ENCODE data around the gene THRAP3.
A peak's percentile ranks its signal among the peaks of the same experiment; 100 is the strongest.
"Not testable (repeated sequence)": the region's sequence is repeated elsewhere in the genome, so short reads cannot be mapped to it uniquely, and the experiment has no call there.

The THRAP3 gene

GRCh38 chr1:36208978-36209703 lies 15.1 kb upstream of the THRAP3 start:
- no peak for DNase-seq

- DNase-seq: no peak
Measured at GRCh38 chr1:36211307-36211706, 12.9 kb upstream of the THRAP3 start.

- no peak for DNase-seq
Measured at GRCh38 chr1:36211841-36212240, 12.4 kb upstream of the THRAP3 start.

GRCh38 chr1:36212782-36213181 lies 11.5 kb upstream of the THRAP3 start:
- no peak for DNase-seq

- DNase-seq: no peak
Measured at GRCh38 chr1:36217670-36218069, 6.6 kb upstream of the THRAP3 start.

GRCh38 chr1:36221901-36222300 lies 2.3 kb upstream of the THRAP3 start:
- not testable (repeated sequence) for DNase-seq

- no peak for DNase-seq
Measured at GRCh38 chr1:36222481-36223380, 1.5 kb upstream of the THRAP3 start.

GRCh38 chr1:36223381-36223995 lies 755 bp upstream of the THRAP3 start:
- DNase-seq: no peak

- peak; percentile 89 for DNase-seq
Measured at GRCh38 chr1:36224537-36225282, 467 bp downstream of the THRAP3 start.

GRCh38 chr1:36225283-36225899 lies 1.1 kb downstream of the THRAP3 start:
- no peak for DNase-seq

- not testable (repeated sequence) for DNase-seq
Measured at GRCh38 chr1:36230279-36230678, 6.0 kb downstream of the THRAP3 start.

- no peak for DNase-seq
Measured at GRCh38 chr1:36231191-36231590, 6.9 kb downstream of the THRAP3 start.

GRCh38 chr1:36232212-36233095 lies 8.2 kb downstream of the THRAP3 start:
- DNase-seq: peak; percentile 31

GRCh38 chr1:36236302-36236701 lies 12.1 kb downstream of the THRAP3 start:
- DNase-seq: no peak

- DNase-seq: no peak
Measured at GRCh38 chr1:36238433-36238832, 14.2 kb downstream of the THRAP3 start.

GRCh38 chr1:36239941-36240637 lies 15.8 kb downstream of the THRAP3 start:
- no peak for DNase-seq

GRCh38 chr1:36247538-36247937 lies 23.3 kb downstream of the THRAP3 start:
- no peak for DNase-seq

- DNase-seq: no peak
Measured at GRCh38 chr1:36248250-36248894, 24.1 kb downstream of the THRAP3 start.

- DNase-seq: no peak
Measured at GRCh38 chr1:36251794-36252481, 27.7 kb downstream of the THRAP3 start.

- not testable (repeated sequence) for DNase-seq
Measured at GRCh38 chr1:36252482-36252824, 28.2 kb downstream of the THRAP3 start.
